ENCODE results near the gene ATP9A.

GRCh38 chr20:51727872-51728271, 40.3 kb downstream of the ATP9A start:
- TF ChIP-seq CTCF (conservative IDR thresholded peaks at IDR 0.05; ENCODE audit: low read depth, low read length) (no peak), MAFK (IDR thresholded peaks at IDR 0.05; ENCODE audit: low read depth, low read length) (no peak), ELK1 (IDR thresholded peaks at IDR 0.05; ENCODE audit: borderline replicate concordance, low read depth, low read length) (no peak), NFE2L2 (IDR thresholded peaks at IDR 0.05; ENCODE audit: low read depth, low read length) (no peak), CEBPB (IDR thresholded peaks at IDR 0.05; ENCODE audit: low read depth, low read length) (no peak), POLR2A (IDR thresholded peaks at IDR 0.05; ENCODE audit: low read depth, low read length) (no peak), RFX5 (IDR thresholded peaks at IDR 0.05; ENCODE audit: low read depth, low read length) (no peak), FOS (IDR thresholded peaks at IDR 0.05; ENCODE audit: low read depth, low read length) (no peak), USF2 (IDR thresholded peaks at IDR 0.05; ENCODE audit: low read depth, low read length) (no peak), MAZ (IDR thresholded peaks at IDR 0.05; ENCODE audit: borderline replicate concordance, low read depth, low read length) (no peak), BHLHE40 (IDR thresholded peaks at IDR 0.05; ENCODE audit: low read depth, low read length) (no peak), RAD21 (IDR thresholded peaks at IDR 0.05; ENCODE audit: low read length) (no peak), MXI1 (IDR thresholded peaks at IDR 0.05; ENCODE audit: borderline replicate concordance, low read depth, low read length) (no peak)
